NCI-H2196 (cell line): ENCODE data around the gene TOPORS.
"Not testable (repeated sequence)": the region's sequence is repeated elsewhere in the genome, so short reads cannot be mapped to it uniquely, and the experiment has no call there.

Source experiments
- DNase-seq: peaks from one replicate; lab custom pipeline; 2025; ENCODE audit not compliant: unreplicated experiment; lab: John Stamatoyannopoulos, UW

TOPORS gene

GRCh38 chr9:32552172-32552872 is at the start of gene TOPORS, which contains the start of gene SMIM27:
Gene TOPORS (minus strand): TSS chr9:32552586. CDS start chr9:32552436, 150 bp downstream.
Gene SMIM27 (plus strand): TSS chr9:32552327. CDS start chr9:32552435, 108 bp downstream.
- peak; percentile 91 for DNase-seq

GRCh38 chr9:32599021-32599420 is 46.6 kb upstream of the TOPORS start:
- DNase-seq, result not testable (repeated sequence)

- DNase-seq, result no peak
Measured at GRCh38 chr9:32596936-32597335, 44.5 kb upstream of the TOPORS start.

DNA sequence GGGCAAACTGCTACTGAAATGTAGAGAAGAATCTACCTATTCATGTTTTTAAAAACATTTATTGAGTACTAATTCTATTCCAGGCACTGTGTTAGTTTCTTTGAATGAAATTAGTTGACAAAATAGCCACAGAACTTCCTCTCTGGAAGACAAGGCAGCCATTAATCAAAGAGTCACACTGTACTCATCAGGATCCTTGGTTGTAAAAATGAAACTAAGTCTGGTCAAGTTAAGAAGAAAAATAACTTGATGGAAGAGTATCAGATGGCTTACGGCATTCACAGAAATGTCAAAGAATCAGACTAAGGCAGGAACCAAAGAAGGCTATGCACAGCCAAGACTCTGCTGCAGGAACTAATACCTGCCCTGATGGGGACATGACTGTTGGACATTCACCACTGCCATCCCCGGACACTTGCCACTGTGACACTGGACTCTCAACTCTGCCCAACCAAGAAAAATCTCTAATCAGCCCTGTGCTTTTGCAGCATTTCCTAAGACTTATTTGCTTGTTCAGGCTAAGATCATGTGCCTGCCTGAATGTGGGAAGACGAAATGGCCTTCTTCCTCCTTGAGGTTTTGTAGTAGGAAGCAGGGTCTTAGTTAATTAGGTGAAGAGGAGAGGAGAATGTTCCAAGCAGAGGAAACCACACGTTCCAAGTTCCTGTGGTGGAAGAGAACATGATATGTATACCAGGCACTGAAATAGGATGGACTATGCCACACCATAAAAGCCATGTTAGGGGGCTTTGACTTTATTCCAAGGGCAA is 43.9 kb upstream of the TOPORS start:
- no peak for DNase-seq

DNA sequence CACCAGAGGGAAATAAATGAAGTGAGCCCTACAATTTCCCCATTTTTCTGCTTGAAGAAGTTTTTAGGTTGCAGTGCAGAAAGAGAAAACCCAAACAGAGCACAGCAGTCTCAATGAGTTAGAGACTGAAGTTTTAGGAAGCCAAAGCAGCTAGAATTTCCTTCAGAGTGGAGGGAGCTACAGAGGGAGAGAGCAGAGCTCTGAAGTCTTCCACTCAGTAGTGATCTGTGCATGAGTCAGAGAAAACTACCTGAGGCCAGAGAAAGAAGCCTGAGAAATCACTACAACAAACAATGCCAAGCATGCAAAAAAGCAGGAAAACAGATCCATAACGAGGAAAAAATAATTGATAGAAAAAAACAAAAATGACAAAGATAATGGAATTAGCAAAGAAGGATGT is 38.5 kb upstream of the TOPORS start:
- no peak for DNase-seq

- DNase-seq, result no peak
Measured at GRCh38 chr9:32590476-32590875, 38.1 kb upstream of the TOPORS start.

- peak; percentile 8 for DNase-seq
Measured at GRCh38 chr9:32589083-32589723, 36.8 kb upstream of the TOPORS start.

- no peak for DNase-seq
Measured at GRCh38 chr9:32587901-32588300, 35.5 kb upstream of the TOPORS start.

DNA sequence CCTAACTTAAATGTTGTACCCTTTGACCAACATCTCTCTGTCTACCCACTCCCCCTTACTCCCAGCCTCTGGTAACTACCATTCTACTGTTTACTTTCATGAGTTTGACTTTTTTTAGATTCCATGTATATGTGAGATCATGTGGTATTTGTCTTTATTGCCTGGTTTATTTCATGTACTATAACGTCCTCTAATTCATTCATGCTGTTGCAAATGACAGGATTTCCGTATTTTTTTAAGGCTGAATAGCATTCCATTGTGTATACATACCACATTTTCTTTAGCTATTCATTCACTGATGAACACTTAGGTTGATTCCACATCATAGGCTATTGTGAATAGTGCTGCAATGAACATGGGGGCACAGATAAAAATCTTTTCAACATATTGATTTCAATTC is 32.4 kb upstream of the TOPORS start:
- DNase-seq, result no peak

GRCh38 chr9:32581512-32582143 is 29.2 kb upstream of the TOPORS start:
- peak; percentile 44 for DNase-seq

- no peak for DNase-seq
Measured at GRCh38 chr9:32580631-32581300, 28.4 kb upstream of the TOPORS start.

GRCh38 chr9:32579706-32580331 is 27.4 kb upstream of the TOPORS start:
- peak; percentile 61 for DNase-seq

DNA sequence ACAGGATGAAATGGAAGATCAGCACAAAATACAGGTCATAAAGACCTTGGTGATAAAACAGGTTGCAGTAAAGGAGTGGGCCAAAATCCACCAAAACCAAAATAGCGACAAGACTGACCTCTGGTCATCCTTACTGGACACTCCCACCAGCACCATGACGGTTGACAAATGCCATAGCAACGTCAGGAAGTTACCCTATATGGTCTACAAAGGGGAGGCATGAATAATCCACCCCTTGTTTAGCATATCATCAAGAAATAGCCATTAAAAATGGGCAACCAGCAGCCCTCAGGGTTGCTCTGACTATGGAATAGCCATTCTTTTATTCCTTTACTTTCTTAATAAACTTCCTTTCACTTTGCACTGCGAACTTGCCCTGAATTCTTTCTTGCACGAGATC is 26.6 kb upstream of the TOPORS start:
- DNase-seq, result no peak

DNA sequence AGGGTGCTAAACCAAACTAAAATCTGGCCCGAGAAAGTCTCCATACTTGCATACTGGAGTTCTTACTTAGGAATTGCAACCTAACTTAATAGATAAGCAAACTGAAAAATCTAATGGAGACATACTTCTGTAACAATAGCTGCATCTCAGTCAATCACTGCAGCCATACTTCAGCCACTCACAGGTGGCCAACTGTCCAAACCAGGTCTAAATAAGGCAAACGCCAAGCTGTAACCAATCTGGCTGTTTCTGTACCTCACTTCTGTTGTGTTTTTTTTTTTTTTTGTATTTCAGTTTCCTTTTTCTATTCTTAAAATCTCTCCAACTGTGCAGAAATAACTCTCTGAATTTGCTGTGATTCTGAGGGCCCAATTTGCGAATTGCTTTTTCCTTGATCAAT is 24.9 kb upstream of the TOPORS start:
- no peak for DNase-seq

GRCh38 chr9:32574858-32575257 is 22.5 kb upstream of the TOPORS start:
- DNase-seq, result no peak

GRCh38 chr9:32573821-32574220 is 21.4 kb upstream of the TOPORS start:
- DNase-seq, result no peak

- DNase-seq, result peak; percentile 92
Measured at GRCh38 chr9:32572900-32573523, 20.6 kb upstream of the TOPORS start, which contains the start of gene NDUFB6. Gene NDUFB6 (minus strand): TSS chr9:32573159. CDS start chr9:32573060, 99 bp downstream.

- DNase-seq, result peak; percentile 50
Measured at GRCh38 chr9:32571969-32572899, 19.8 kb upstream of the TOPORS start.

DNA sequence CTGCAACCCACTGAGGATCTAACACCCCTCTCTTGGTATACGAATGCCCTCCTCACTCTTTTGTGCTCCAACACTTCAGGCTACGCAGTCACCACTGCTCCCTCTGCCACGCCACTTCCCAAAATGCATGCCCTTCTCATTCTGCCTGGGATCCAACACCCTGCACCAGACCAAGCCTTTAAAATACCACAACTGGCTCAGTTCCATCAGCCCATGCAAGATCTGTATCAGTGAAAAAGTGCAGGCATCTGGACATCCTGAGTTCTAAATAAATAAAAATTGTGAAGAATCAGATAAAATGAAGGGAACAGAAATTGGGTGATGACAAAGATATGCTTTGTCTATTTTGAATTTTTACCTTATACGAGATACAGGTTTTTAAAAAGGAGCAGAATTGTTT is 17.9 kb upstream of the TOPORS start:
- DNase-seq, result no peak
